Neural crest cell (in vitro differentiated cells): ENCODE data around the gene FKBP15. TPM values are rescaled to one million over a fixed set of nuclear protein-coding genes. Genes with fewer than 3 reads are reported as not detected.
"Not testable (repeated sequence)": the region's sequence is repeated elsewhere in the genome, so short reads cannot be mapped to it uniquely, and the experiment has no call there.

Experiments used
- DNase-seq: peaks from one replicate; pipeline ENCODE4 v3.0.0; 2021; ENCODE audit warnings: low read depth, mixed read lengths, low spot score
- H3K27ac Mint-ChIP-seq: one replicate; pipeline ENCODE4 v1.8.0; 2021; ENCODE audit warnings: mild to moderate bottlenecking, mixed read lengths; ENCODE audit not compliant: unreplicated experiment
- H3K27me3 Mint-ChIP-seq: 2 replicates; pipeline ENCODE4 v1.8.0; 2021; ENCODE audit warnings: low read depth, mild to moderate bottlenecking, mixed read lengths
- H3K36me3 Mint-ChIP-seq: 2 replicates; pipeline ENCODE4 v1.8.0; 2021; ENCODE audit warnings: low read depth, mild to moderate bottlenecking, mixed read lengths
- H3K4me1 Mint-ChIP-seq: 2 replicates; pipeline ENCODE4 v1.8.0; 2021; ENCODE audit warnings: mixed read lengths
- H3K4me3 Mint-ChIP-seq: one replicate; pipeline ENCODE4 v1.8.0; 2021; ENCODE audit warnings: mild to moderate bottlenecking, mixed read lengths
- H3K9me3 Mint-ChIP-seq: 2 replicates; pipeline ENCODE4 v1.8.0; 2021; ENCODE audit warnings: mixed read lengths
- CTCF ChIP-seq: fragments of 200-600 bp; sonication (generic); conservative IDR thresholded peaks from 2 replicates; pipeline ENCODE4 v1.5.0; 2021; ENCODE audit warnings: antibody characterized with exemption, mild to moderate bottlenecking
- total RNA-seq: library from RNA; stranded (reverse); gene quantifications from 2 replicates; pipeline ENCODE4 v1.2.1, GENCODE V29; 2021

FKBP15 gene
- total RNA-seq, 1 donor from 2014 or later: 19.9 TPM

GRCh38 chr9:113150670-113151611, 70.1 kb downstream of the FKBP15 start, which contains the start of gene SLC31A2:
SLC31A2 (plus strand) TSS chr9:113151007; CDS start chr9:113151075, 68 bp downstream.
- peak; percentile 87 for DNase-seq
- Mint-ChIP-seq H3K36me3 (no peaks in the 10 kb centered on the region), H3K27me3 (peaks cover 7% of the 10 kb centered on the region), H3K4me3 (peak within 1 kb of the TSS; percentile 75), H3K4me1 (peaks cover 7% of the 10 kb centered on the region), H3K27ac (no peak within 1 kb of the TSS), H3K9me3 (no peaks in the 10 kb centered on the region)
- peak; percentile 51 for TF ChIP-seq CTCF

- not testable (repeated sequence) for DNase-seq, H3K4me1 Mint-ChIP-seq, H3K27me3 Mint-ChIP-seq, H3K36me3 Mint-ChIP-seq, H3K4me3 Mint-ChIP-seq, H3K9me3 Mint-ChIP-seq, H3K27ac Mint-ChIP-seq
These were observed 71.5 kb downstream of the FKBP15 start for GRCh38 chr9:113149561-113149960.

- TF ChIP-seq CTCF: no peak
- Mint-ChIP-seq H3K27me3 (peaks cover 7% of the 10 kb centered on the region), H3K4me3 (peak overlapping the region; percentile 61), H3K36me3 (no peaks in the 10 kb centered on the region), H3K4me1 (peaks cover 7% of the 10 kb centered on the region), H3K9me3 (no peaks in the 10 kb centered on the region), H3K27ac (no peak overlapping the region)
- no peak for DNase-seq
These were observed 72.1 kb downstream of the FKBP15 start for GRCh38 chr9:113148781-113149510.

- TF ChIP-seq CTCF: no peak
These were observed 72.7 kb downstream of the FKBP15 start for GRCh38 chr9:113148372-113148705.

GRCh38 chr9:113143432-113144227, 77.4 kb downstream of the FKBP15 start:
- no peak for DNase-seq
- Mint-ChIP-seq H3K4me1 (peaks cover 15% of the 10 kb centered on the region), H3K27me3 (no peaks in the 10 kb centered on the region), H3K4me3 (no peak overlapping the region), H3K36me3 (peaks cover 14% of the 10 kb centered on the region), H3K9me3 (peaks cover 8% of the 10 kb centered on the region), H3K27ac (no peak overlapping the region)
- TF ChIP-seq CTCF: no peak

More at GRCh38 chr9:113148372-113148705, 72.7 kb downstream of the FKBP15 start:
- Mint-ChIP-seq H3K27me3 (peaks cover 7% of the 10 kb centered on the region), H3K4me1 (peaks cover 7% of the 10 kb centered on the region), H3K36me3 (no peaks in the 10 kb centered on the region), H3K27ac (no peak overlapping the region), H3K4me3 (peak overlapping the region; percentile 51), H3K9me3 (no peaks in the 10 kb centered on the region)
- no peak for DNase-seq

GRCh38 chr9:113140896-113141295, 80.2 kb downstream of the FKBP15 start:
- Mint-ChIP-seq H3K4me1 (peaks cover 17% of the 10 kb centered on the region), H3K36me3 (peaks cover 14% of the 10 kb centered on the region)
- not testable (repeated sequence) for H3K27me3 Mint-ChIP-seq, H3K4me3 Mint-ChIP-seq, H3K27ac Mint-ChIP-seq, H3K9me3 Mint-ChIP-seq, DNase-seq
